Breast epithelium (tissue), 4 donors: ENCODE results near the gene CCDC127. TPM values are rescaled to one million over a fixed set of nuclear protein-coding genes. Genes with fewer than 3 reads are reported as not detected.

Experiments
- DNase-seq, 2 donors: peaks; one replicate each; pipeline ENCODE4 v3.0.0-alpha.2; 2019; ENCODE audit warnings: low spot score in 2 of 2
- H3K27ac ChIP-seq, 2 donors: fragments of 200-600 bp; sonication (generic) in 1 of 2; one replicate each; pipeline ENCODE4 v1.5.1; 2016 to 2019; ENCODE audit warnings: mild to moderate bottlenecking in 1 of 2
- H3K27me3 ChIP-seq, 2 donors: fragments of 200-600 bp; sonication (generic) in 1 of 2; one replicate each; pipeline versions ENCODE4 v1.5.1 to v1.6.0; 2017 to 2019; ENCODE audit warnings: control low read depth in 1 of 2, mild to moderate bottlenecking in 1 of 2
- H3K36me3 ChIP-seq: fragments of 200-600 bp; one replicate; pipeline ENCODE4 v1.5.1; 2019
- H3K4me1 ChIP-seq, 2 donors: fragments of 200-600 bp; sonication (generic); one replicate each; pipeline ENCODE4 v1.5.1; 2016 to 2019; ENCODE audit warnings: control low read depth in 1 of 2
- H3K4me3 ChIP-seq, 3 donors: fragments of 200-600 bp; sonication (generic); 1 replicate in 2 of 3; 2 replicates in 1 of 3; pipeline ENCODE4 v1.5.1; 2016 to 2019; ENCODE audit warnings: mild to moderate bottlenecking in 3 of 3, moderate library complexity in 2 of 3
- H3K9me3 ChIP-seq, 2 donors: fragments of 200-600 bp; sonication (generic) in 1 of 2; one replicate each; pipeline ENCODE4 v1.5.1; 2016 to 2019; ENCODE audit warnings: control low read depth in 1 of 2
- CTCF ChIP-seq, 3 donors: fragments of 450-650 bp; IDR thresholded peaks; one replicate each; pipeline ENCODE4 v1.5.1; 2016 to 2017; ENCODE audit warnings: antibody characterized with exemption in 3 of 3, mild to moderate bottlenecking in 3 of 3, moderate library complexity in 3 of 3
- POLR2A ChIP-seq: fragments of 450-650 bp; IDR thresholded peaks from one replicate; pipeline ENCODE4 v1.6.1; 2016; ENCODE audit warnings: antibody characterized with exemption, mild to moderate bottlenecking, moderate library complexity
- POLR2AphosphoS5 ChIP-seq, 3 donors: sonication (generic); formaldehyde crosslinking; IDR thresholded peaks; one replicate each; pipeline ENCODE4 v1.6.1; 2017; ENCODE audit warnings: antibody characterized with exemption in 3 of 3
- intact Hi-C: fragments of 100-400 bp; cut with DNase I; formaldehyde crosslinking; loops from one replicate; pipeline ENCODE4 v1.15.1; 2023; ENCODE audit warnings: low total_unique reads
- total RNA-seq, 3 donors: library from RNA; depleted of rRNA; stranded (reverse); fragments of >200 nt; gene quantifications; one replicate each; pipeline ENCODE4 v1.1.0, GENCODE V29; 2016

CCDC127 gene
- total RNA-seq, 3 donors from 2014 or later, result 5.0 to 5.6 (median 5.3) TPM

- TF ChIP-seq CTCF (IDR thresholded peaks at IDR 0.05) (no peak), POLR2AphosphoS5 (IDR thresholded peaks at IDR 0.05) (no peak), POLR2A (no peak)
- Histone ChIP-seq H3K36me3 (no peaks in the 10 kb centered on the region), H3K9me3 (no peaks in the 10 kb centered on the region), H3K4me3 (no peak overlapping the region), H3K27ac (no peak overlapping the region), H3K4me1 (no peaks in the 10 kb centered on the region), H3K27me3 (no peaks in the 10 kb centered on the region)
- intact Hi-C loops, result no loop called here
- peak in 1 of 2 donors; percentile 48 for DNase-seq
Observed at GRCh38 chr5:172841-173251, 45.1 kb downstream of the CCDC127 start.

GRCh38 chr5:172421-172820 lies 45.5 kb downstream of the CCDC127 start:
- Histone ChIP-seq H3K27ac (no peak overlapping the region), H3K36me3 (no peaks in the 10 kb centered on the region), H3K9me3 (no peaks in the 10 kb centered on the region), H3K4me1 (no peaks in the 10 kb centered on the region), H3K4me3 (no peak overlapping the region), H3K27me3 (no peaks in the 10 kb centered on the region)
- no peak for DNase-seq
- intact Hi-C loops, result no loop called here
- TF ChIP-seq POLR2A, result no peak
- TF ChIP-seq POLR2AphosphoS5 (IDR thresholded peaks at IDR 0.05), result no peak
- no peak for TF ChIP-seq CTCF (IDR thresholded peaks at IDR 0.05)

GRCh38 chr5:171801-172331 lies 46.1 kb downstream of the CCDC127 start:
- Histone ChIP-seq H3K9me3 (no peaks in the 10 kb centered on the region), H3K36me3 (no peaks in the 10 kb centered on the region), H3K4me3 (no peak overlapping the region), H3K27me3 (no peaks in the 10 kb centered on the region), H3K27ac (no peak overlapping the region), H3K4me1 (no peaks in the 10 kb centered on the region)
- TF ChIP-seq CTCF (IDR thresholded peaks at IDR 0.05), result no peak
- no peak for TF ChIP-seq POLR2AphosphoS5 (IDR thresholded peaks at IDR 0.05)
- TF ChIP-seq POLR2A, result no peak
- DNase-seq, result peak in 1 of 2 donors; percentile 47
- intact Hi-C loops, result no loop called here

- intact Hi-C loops, result no loop called here
- Histone ChIP-seq H3K27ac (no peak overlapping the region), H3K9me3 (no peaks in the 10 kb centered on the region), H3K27me3 (no peaks in the 10 kb centered on the region), H3K4me3 (no peak overlapping the region), H3K36me3 (no peaks in the 10 kb centered on the region), H3K4me1 (no peaks in the 10 kb centered on the region)
- no peak for TF ChIP-seq POLR2A
- no peak for TF ChIP-seq POLR2AphosphoS5 (IDR thresholded peaks at IDR 0.05)
- no peak for TF ChIP-seq CTCF (IDR thresholded peaks at IDR 0.05)
- peak in 1 of 2 donors; percentile 46 for DNase-seq
Observed at GRCh38 chr5:170971-171800, 46.8 kb downstream of the CCDC127 start.

GRCh38 chr5:169728-170094 lies 48.2 kb downstream of the CCDC127 start:
- TF ChIP-seq POLR2A (no peak), CTCF (IDR thresholded peaks at IDR 0.05) (no peak), POLR2AphosphoS5 (IDR thresholded peaks at IDR 0.05) (no peak)
- H3K9me3 ChIP-seq, result no peaks in the 10 kb centered on the region
- no peaks in the 10 kb centered on the region for H3K36me3 ChIP-seq
- intact Hi-C loops, result no loop called here
- no peaks in the 10 kb centered on the region for H3K27me3 ChIP-seq
- H3K4me1 ChIP-seq, result no peaks in the 10 kb centered on the region
- no peak for DNase-seq
- peak overlapping the region in 2 of 3 donors; percentile 15 to 44 for H3K4me3 ChIP-seq
- H3K27ac ChIP-seq, result peak overlapping the region in 1 of 2 donors; percentile 48
